ENCODE results near the gene HDAC11.

Gene HDAC11

GRCh38 chr3:13474776-13475303 is 5.3 kb upstream of the HDAC11 start:
- Histone ChIP-seq H3K4me3 (ENCODE audit: low read length) (no peak overlapping the region), H3K4me1 (ENCODE audit: low read length) (no peaks in the 10 kb centered on the region), H3K27ac (ENCODE audit: low read length) (no peak overlapping the region), H3F3A (ENCODE audit: insufficient read depth, low read length) (no peaks in the 10 kb centered on the region), H2AFZ (ENCODE audit: low read length) (no peak overlapping the region), H3K27me3 (replicated peaks; ENCODE audit: insufficient read depth, low read length) (peaks cover 5% of the 10 kb centered on the region; the same call in 1 of the 2 replicates), H3K9me2 (replicated peaks; ENCODE audit: insufficient read depth, low read length) (no peaks in the 10 kb centered on the region), H3K79me2 (ENCODE audit: low read length) (no peaks in the 10 kb centered on the region), H3K36me3 (replicated peaks; ENCODE audit: insufficient read depth, low read length) (no peaks in the 10 kb centered on the region), H3K9ac (ENCODE audit: low read length) (no peak overlapping the region), H3K4me2 (ENCODE audit: low read depth, low read length) (no peak overlapping the region), H4K20me1 (ENCODE audit: insufficient read depth, low read length) (no peaks in the 10 kb centered on the region), H3K9me3 (replicated peaks; ENCODE audit: insufficient read depth, low read length) (no peaks in the 10 kb centered on the region)
- DNase-seq, result no peak
- TF ChIP-seq EZH2 (optimal IDR thresholded peaks at IDR 0.05; ENCODE audit: low read depth, low read length) (no peak), EZH2phosphoT487 (IDR thresholded peaks at IDR 0.05; ENCODE audit: low read length) (no peak)
- TF ChIP-seq, protein P1, sequence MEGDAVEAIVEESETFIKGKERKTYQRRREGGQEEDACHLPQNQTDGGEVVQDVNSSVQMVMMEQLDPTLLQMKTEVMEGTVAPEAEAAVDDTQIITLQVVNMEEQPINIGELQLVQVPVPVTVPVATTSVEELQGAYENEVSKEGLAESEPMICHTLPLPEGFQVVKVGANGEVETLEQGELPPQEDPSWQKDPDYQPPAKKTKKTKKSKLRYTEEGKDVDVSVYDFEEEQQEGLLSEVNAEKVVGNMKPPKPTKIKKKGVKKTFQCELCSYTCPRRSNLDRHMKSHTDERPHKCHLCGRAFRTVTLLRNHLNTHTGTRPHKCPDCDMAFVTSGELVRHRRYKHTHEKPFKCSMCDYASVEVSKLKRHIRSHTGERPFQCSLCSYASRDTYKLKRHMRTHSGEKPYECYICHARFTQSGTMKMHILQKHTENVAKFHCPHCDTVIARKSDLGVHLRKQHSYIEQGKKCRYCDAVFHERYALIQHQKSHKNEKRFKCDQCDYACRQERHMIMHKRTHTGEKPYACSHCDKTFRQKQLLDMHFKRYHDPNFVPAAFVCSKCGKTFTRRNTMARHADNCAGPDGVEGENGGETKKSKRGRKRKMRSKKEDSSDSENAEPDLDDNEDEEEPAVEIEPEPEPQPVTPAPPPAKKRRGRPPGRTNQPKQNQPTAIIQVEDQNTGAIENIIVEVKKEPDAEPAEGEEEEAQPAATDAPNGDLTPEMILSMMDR (IDR thresholded peaks at IDR 0.05; ENCODE audit: low read length), result no peak

- no peak overlapping the region for H3K4me2 ChIP-seq (ENCODE audit: low read depth, low read length)
- no peaks in the 10 kb centered on the region for H3K36me3 ChIP-seq (replicated peaks; ENCODE audit: insufficient read depth, low read length)
- H3K9ac ChIP-seq (ENCODE audit: low read length), result no peak overlapping the region
- no peaks in the 10 kb centered on the region for H3K79me2 ChIP-seq (ENCODE audit: low read length)
- no peaks in the 10 kb centered on the region for H4K20me1 ChIP-seq (ENCODE audit: insufficient read depth, low read length)
- no peaks in the 10 kb centered on the region for H3K4me1 ChIP-seq (ENCODE audit: low read length)
- no peak overlapping the region for H3K4me3 ChIP-seq (ENCODE audit: low read length)
- no peaks in the 10 kb centered on the region for H3K9me3 ChIP-seq (replicated peaks; ENCODE audit: insufficient read depth, low read length)
- no peaks in the 10 kb centered on the region for H3K9me2 ChIP-seq (replicated peaks; ENCODE audit: insufficient read depth, low read length)
- no peak overlapping the region for H3K27ac ChIP-seq (ENCODE audit: low read length)
- no peak for DNase-seq
- no peak overlapping the region for H2AFZ ChIP-seq (ENCODE audit: low read length)
- no peaks in the 10 kb centered on the region for H3F3A ChIP-seq (ENCODE audit: insufficient read depth, low read length)
- TF ChIP-seq EZH2phosphoT487 (IDR thresholded peaks at IDR 0.05; ENCODE audit: low read length) (no peak), EZH2 (optimal IDR thresholded peaks at IDR 0.05; ENCODE audit: low read depth, low read length) (no peak)
- TF ChIP-seq, protein P1 (IDR thresholded peaks at IDR 0.05; ENCODE audit: low read length), result no peak
- peaks cover 5% of the 10 kb centered on the region; the same call in 1 of the 2 replicates for H3K27me3 ChIP-seq (replicated peaks; ENCODE audit: insufficient read depth, low read length)
Measured at GRCh38 chr3:13475871-13476590, 4.1 kb upstream of the HDAC11 start.

GRCh38 chr3:13477943-13478342 is 2.2 kb upstream of the HDAC11 start:
- no peak for DNase-seq
- Histone ChIP-seq H2AFZ (ENCODE audit: low read length) (no peak overlapping the region), H3K9me3 (replicated peaks; ENCODE audit: insufficient read depth, low read length) (no peaks in the 10 kb centered on the region), H3F3A (ENCODE audit: insufficient read depth, low read length) (no peaks in the 10 kb centered on the region), H3K4me1 (ENCODE audit: low read length) (no peaks in the 10 kb centered on the region), H3K9me2 (replicated peaks; ENCODE audit: insufficient read depth, low read length) (no peaks in the 10 kb centered on the region), H3K4me3 (ENCODE audit: low read length) (no peak overlapping the region), H3K27me3 (replicated peaks; ENCODE audit: insufficient read depth, low read length) (peaks cover 5% of the 10 kb centered on the region; the same call in 1 of the 2 replicates), H4K20me1 (ENCODE audit: insufficient read depth, low read length) (no peaks in the 10 kb centered on the region), H3K36me3 (replicated peaks; ENCODE audit: insufficient read depth, low read length) (no peaks in the 10 kb centered on the region), H3K79me2 (ENCODE audit: low read length) (no peaks in the 10 kb centered on the region), H3K27ac (ENCODE audit: low read length) (no peak overlapping the region), H3K4me2 (ENCODE audit: low read depth, low read length) (no peak overlapping the region), H3K9ac (ENCODE audit: low read length) (no peak overlapping the region)
- TF ChIP-seq EZH2 (optimal IDR thresholded peaks at IDR 0.05; ENCODE audit: low read depth, low read length), result no peak
- TF ChIP-seq, protein P1 (IDR thresholded peaks at IDR 0.05; ENCODE audit: low read length), result no peak
- TF ChIP-seq EZH2phosphoT487 (IDR thresholded peaks at IDR 0.05; ENCODE audit: low read length), result no peak

All from MM.1S (cell line).